NB4 (cell line): ENCODE data around the gene CADPS2.

Experiments
- CTCF ChIP-seq: IDR thresholded peaks from one replicate; pipeline ENCODE4 v1.5.1; 2012; ENCODE audit warnings: low read depth, low read length
- MAX ChIP-seq: IDR thresholded peaks from 2 replicates; pipeline ENCODE4 v1.6.1; 2011; ENCODE audit warnings: low read depth, low read length
- POLR2A ChIP-seq: IDR thresholded peaks from 2 replicates; pipeline ENCODE4 v1.6.1; 2011; ENCODE audit warnings: mild to moderate bottlenecking; ENCODE audit not compliant: insufficient read length; ENCODE audit errors: extremely low read depth

GRCh38 chr7:122311734-122312450 lies 574.4 kb downstream of the CADPS2 start:
- TF ChIP-seq CTCF: no peak
- no peak for TF ChIP-seq POLR2A
- no peak for TF ChIP-seq MAX
